Measurements from ENCODE around the gene CARM1. TPM values are rescaled to one million over a fixed set of nuclear protein-coding genes. Genes with fewer than 3 reads are reported as not detected.
"Not testable (repeated sequence)": the region's sequence is repeated elsewhere in the genome, so short reads cannot be mapped to it uniquely, and the experiment has no call there.

CARM1 gene
- total and polyA plus RNA-seq, 2 experiments from 2014 or later = 43.3 to 118 TPM

DNA sequence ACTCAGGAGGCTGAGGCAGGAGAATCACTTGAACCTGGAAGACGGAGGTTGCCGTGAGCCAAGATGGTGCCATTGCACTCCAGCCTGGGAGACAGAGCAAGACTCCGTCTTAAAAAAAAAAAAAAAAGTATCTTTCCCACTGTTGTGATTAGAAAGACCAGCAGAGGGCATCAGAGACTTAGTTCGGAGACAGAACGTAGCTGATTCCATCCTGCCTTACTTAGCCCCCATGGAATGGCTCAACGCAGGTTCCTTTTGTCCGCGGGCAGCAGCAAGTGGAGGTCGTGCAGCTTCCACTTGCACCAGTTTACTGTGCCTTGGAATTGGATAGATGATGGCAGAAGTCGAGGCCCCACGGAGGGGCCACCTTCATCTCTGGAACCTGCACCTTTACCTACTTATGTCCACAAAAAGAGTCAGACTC is 65.3 kb downstream of the CARM1 start:
- peak overlapping the region; percentile 82 for H2AFZ ChIP-seq
- peaks cover 6% of the 10 kb centered on the region; the same call in 2 of the 3 replicates for H3K36me3 Mint-ChIP-seq (ENCODE audit: low read depth)
- DNase-seq (ENCODE audit: low spot score) = peak; percentile 96
- peaks cover 6% of the 10 kb centered on the region for H3K27me3 Mint-ChIP-seq (ENCODE audit: insufficient read depth, low read depth, poor library complexity)
- ATAC-seq = peak; percentile 94
- TF ChIP-seq, protein P1, sequence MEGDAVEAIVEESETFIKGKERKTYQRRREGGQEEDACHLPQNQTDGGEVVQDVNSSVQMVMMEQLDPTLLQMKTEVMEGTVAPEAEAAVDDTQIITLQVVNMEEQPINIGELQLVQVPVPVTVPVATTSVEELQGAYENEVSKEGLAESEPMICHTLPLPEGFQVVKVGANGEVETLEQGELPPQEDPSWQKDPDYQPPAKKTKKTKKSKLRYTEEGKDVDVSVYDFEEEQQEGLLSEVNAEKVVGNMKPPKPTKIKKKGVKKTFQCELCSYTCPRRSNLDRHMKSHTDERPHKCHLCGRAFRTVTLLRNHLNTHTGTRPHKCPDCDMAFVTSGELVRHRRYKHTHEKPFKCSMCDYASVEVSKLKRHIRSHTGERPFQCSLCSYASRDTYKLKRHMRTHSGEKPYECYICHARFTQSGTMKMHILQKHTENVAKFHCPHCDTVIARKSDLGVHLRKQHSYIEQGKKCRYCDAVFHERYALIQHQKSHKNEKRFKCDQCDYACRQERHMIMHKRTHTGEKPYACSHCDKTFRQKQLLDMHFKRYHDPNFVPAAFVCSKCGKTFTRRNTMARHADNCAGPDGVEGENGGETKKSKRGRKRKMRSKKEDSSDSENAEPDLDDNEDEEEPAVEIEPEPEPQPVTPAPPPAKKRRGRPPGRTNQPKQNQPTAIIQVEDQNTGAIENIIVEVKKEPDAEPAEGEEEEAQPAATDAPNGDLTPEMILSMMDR (conservative IDR thresholded peaks at IDR 0.05; ENCODE audit: low read depth in 2 of 2) = peak; percentile 80 to 82
- TF ChIP-seq, protein P2, sequence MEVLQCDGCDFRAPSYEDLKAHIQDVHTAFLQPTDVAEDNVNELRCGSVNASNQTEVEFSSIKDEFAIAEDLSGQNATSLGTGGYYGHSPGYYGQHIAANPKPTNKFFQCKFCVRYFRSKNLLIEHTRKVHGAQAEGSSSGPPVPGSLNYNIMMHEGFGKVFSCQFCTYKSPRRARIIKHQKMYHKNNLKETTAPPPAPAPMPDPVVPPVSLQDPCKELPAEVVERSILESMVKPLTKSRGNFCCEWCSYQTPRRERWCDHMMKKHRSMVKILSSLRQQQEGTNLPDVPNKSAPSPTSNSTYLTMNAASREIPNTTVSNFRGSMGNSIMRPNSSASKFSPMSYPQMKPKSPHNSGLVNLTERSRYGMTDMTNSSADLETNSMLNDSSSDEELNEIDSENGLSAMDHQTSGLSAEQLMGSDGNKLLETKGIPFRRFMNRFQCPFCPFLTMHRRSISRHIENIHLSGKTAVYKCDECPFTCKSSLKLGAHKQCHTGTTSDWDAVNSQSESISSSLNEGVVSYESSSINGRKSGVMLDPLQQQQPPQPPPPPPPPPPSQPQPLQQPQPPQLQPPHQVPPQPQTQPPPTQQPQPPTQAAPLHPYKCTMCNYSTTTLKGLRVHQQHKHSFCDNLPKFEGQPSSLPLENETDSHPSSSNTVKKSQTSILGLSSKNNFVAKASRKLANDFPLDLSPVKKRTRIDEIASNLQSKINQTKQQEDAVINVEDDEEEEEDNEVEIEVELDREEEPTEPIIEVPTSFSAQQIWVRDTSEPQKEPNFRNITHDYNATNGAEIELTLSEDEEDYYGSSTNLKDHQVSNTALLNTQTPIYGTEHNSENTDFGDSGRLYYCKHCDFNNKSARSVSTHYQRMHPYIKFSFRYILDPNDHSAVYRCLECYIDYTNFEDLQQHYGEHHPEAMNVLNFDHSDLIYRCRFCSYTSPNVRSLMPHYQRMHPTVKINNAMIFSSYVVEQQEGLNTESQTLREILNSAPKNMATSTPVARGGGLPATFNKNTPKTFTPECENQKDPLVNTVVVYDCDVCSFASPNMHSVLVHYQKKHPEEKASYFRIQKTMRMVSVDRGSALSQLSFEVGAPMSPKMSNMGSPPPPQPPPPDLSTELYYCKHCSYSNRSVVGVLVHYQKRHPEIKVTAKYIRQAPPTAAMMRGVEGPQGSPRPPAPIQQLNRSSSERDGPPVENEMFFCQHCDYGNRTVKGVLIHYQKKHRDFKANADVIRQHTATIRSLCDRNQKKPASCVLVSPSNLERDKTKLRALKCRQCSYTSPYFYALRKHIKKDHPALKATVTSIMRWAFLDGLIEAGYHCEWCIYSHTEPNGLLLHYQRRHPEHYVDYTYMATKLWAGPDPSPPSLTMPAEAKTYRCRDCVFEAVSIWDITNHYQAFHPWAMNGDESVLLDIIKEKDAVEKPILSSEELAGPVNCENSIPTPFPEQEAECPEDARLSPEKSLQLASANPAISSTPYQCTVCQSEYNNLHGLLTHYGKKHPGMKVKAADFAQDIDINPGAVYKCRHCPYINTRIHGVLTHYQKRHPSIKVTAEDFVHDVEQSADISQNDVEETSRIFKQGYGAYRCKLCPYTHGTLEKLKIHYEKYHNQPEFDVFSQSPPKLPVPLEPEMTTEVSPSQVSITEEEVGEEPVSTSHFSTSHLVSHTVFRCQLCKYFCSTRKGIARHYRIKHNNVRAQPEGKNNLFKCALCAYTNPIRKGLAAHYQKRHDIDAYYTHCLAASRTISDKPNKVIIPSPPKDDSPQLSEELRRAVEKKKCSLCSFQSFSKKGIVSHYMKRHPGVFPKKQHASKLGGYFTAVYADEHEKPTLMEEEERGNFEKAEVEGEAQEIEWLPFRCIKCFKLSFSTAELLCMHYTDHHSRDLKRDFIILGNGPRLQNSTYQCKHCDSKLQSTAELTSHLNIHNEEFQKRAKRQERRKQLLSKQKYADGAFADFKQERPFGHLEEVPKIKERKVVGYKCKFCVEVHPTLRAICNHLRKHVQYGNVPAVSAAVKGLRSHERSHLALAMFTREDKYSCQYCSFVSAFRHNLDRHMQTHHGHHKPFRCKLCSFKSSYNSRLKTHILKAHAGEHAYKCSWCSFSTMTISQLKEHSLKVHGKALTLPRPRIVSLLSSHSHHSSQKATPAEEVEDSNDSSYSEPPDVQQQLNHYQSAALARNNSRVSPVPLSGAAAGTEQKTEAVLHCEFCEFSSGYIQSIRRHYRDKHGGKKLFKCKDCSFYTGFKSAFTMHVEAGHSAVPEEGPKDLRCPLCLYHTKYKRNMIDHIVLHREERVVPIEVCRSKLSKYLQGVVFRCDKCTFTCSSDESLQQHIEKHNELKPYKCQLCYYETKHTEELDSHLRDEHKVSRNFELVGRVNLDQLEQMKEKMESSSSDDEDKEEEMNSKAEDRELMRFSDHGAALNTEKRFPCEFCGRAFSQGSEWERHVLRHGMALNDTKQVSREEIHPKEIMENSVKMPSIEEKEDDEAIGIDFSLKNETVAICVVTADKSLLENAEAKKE (CRISPR knock-in tag; IDR thresholded peaks at IDR 0.05) = no peak
- no peaks in the 10 kb centered on the region for H3K9me2 ChIP-seq (ENCODE audit: insufficient read depth)
- 0 out of 2 replicates have a peak overlapping the region, but pooled peaks have one; percentile 39 for H3K27ac ChIP-seq (ENCODE audit: low read depth)
- H3K4me1 ChIP-seq (ENCODE audit: insufficient read depth) = peaks cover 4% of the 10 kb centered on the region
- no peaks in the 10 kb centered on the region for H3K36me3 ChIP-seq (ENCODE audit: insufficient read depth)
- H3K27me3 ChIP-seq (ENCODE audit: insufficient read depth) = no peaks in the 10 kb centered on the region
- H3K4me2 ChIP-seq = no peak overlapping the region
- H3K4me3 ChIP-seq = no peak overlapping the region
- H3K27ac Mint-ChIP-seq = peak overlapping the region; percentile 78; the same call in 1 of the 2 replicates
- H3K4me1 Mint-ChIP-seq = peaks cover 3% of the 10 kb centered on the region; the same call in 1 of the 3 replicates
- H3K79me2 ChIP-seq (replicated peaks; ENCODE audit: insufficient read depth) = peaks cover 5% of the 10 kb centered on the region
- peaks cover 10% of the 10 kb centered on the region; the same call in 1 of the 2 replicates for H3F3A ChIP-seq (replicated peaks; ENCODE audit: low read depth)
- H3K4me3 Mint-ChIP-seq = no peak overlapping the region
- H4K20me1 ChIP-seq (replicated peaks; ENCODE audit: insufficient read depth) = peaks cover 5% of the 10 kb centered on the region; the same call in 1 of the 2 replicates
- H3K9me3 Mint-ChIP-seq = no peaks in the 10 kb centered on the region

DNA sequence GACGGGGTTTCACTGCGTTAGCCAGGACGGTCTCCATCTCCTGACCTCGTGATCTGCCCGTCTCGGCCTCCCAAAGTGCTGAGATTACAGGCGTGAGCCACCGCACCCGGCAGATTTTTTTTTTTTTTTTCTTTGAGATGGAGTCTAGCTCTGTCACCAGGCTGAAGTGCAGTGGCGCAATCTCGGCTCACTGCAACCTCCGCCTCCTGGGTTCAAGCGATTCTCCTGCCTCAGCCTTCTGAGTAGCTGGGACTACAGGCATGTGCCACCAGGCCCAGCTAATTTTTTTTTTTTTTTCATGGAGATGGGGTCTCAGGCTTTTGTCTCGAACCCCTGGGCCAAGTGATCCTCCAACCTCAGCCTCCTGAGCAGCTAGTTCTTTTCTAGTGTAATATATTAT is 70.3 kb downstream of the CARM1 start:
- not testable (repeated sequence) for H3K4me3 ChIP-seq; H3K4me1 Mint-ChIP-seq; H3K4me1 ChIP-seq (ENCODE audit: insufficient read depth); H3K4me3 Mint-ChIP-seq; H3K36me3 ChIP-seq (ENCODE audit: insufficient read depth); H3K27ac ChIP-seq (ENCODE audit: low read depth); DNase-seq (ENCODE audit: low spot score); H3K4me2 ChIP-seq; H3K9me2 ChIP-seq (ENCODE audit: insufficient read depth); H3F3A ChIP-seq (replicated peaks; ENCODE audit: low read depth); H3K27me3 Mint-ChIP-seq (ENCODE audit: insufficient read depth, low read depth, poor library complexity); H3K79me2 ChIP-seq (replicated peaks; ENCODE audit: insufficient read depth); H4K20me1 ChIP-seq (replicated peaks; ENCODE audit: insufficient read depth); H3K27me3 ChIP-seq (ENCODE audit: insufficient read depth); H2AFZ ChIP-seq; ATAC-seq; H3K36me3 Mint-ChIP-seq (ENCODE audit: low read depth); H3K27ac Mint-ChIP-seq; H3K9me3 Mint-ChIP-seq

DNA sequence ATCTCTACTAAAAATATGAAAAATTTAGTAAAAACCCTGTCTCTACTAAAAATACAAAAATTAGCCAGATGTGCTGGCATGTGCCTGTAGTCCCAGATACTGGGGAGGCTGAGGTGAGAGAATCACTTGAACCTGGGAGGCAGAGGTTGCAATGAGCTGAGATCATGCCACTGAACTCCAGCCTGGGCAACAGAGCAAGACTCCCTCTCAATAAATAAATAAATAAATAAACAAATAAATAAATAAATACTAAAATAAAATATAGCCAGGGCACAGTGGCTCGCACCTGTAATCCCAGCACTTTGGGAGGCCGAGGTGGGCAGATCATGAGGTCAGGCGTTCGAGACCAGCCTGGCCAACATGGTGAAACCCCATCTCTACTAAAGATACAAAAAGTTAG is 72.1 kb downstream of the CARM1 start:
- H3K27me3 Mint-ChIP-seq (ENCODE audit: insufficient read depth, low read depth, poor library complexity); H3K4me3 ChIP-seq; H3K4me3 Mint-ChIP-seq; H3K4me2 ChIP-seq; H3K36me3 ChIP-seq (ENCODE audit: insufficient read depth); H4K20me1 ChIP-seq (replicated peaks; ENCODE audit: insufficient read depth); DNase-seq (ENCODE audit: low spot score); ATAC-seq; H3K9me3 Mint-ChIP-seq; H3K9me2 ChIP-seq (ENCODE audit: insufficient read depth); H3K36me3 Mint-ChIP-seq (ENCODE audit: low read depth); H3K27ac ChIP-seq (ENCODE audit: low read depth); H3K4me1 Mint-ChIP-seq; H3K27ac Mint-ChIP-seq; H3F3A ChIP-seq (replicated peaks; ENCODE audit: low read depth); H3K27me3 ChIP-seq (ENCODE audit: insufficient read depth); H2AFZ ChIP-seq; H3K79me2 ChIP-seq (replicated peaks; ENCODE audit: insufficient read depth); H3K4me1 ChIP-seq (ENCODE audit: insufficient read depth): not testable (repeated sequence)
